Endometrium (tissue), 2 donors: ENCODE data around the gene PNPLA1.

Source experiments
- FAIRE-seq: peaks from 2 replicates; lab custom pipeline; 2012; peaks lifted over from hg19 to GRCh38; lab: Jason Lieb, UNC
- donor health status: control.
- donor health status: control.

The PNPLA1 gene, protein sequence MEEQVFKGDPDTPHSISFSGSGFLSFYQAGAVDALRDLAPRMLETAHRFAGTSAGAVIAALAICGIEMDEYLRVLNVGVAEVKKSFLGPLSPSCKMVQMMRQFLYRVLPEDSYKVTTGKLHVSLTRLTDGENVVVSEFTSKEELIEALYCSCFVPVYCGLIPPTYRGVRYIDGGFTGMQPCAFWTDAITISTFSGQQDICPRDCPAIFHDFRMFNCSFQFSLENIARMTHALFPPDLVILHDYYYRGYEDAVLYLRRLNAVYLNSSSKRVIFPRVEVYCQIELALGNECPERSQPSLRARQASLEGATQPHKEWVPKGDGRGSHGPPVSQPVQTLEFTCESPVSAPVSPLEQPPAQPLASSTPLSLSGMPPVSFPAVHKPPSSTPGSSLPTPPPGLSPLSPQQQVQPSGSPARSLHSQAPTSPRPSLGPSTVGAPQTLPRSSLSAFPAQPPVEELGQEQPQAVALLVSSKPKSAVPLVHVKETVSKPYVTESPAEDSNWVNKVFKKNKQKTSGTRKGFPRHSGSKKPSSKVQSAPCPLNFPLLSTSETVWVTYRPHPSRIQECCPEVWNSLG

DNA sequence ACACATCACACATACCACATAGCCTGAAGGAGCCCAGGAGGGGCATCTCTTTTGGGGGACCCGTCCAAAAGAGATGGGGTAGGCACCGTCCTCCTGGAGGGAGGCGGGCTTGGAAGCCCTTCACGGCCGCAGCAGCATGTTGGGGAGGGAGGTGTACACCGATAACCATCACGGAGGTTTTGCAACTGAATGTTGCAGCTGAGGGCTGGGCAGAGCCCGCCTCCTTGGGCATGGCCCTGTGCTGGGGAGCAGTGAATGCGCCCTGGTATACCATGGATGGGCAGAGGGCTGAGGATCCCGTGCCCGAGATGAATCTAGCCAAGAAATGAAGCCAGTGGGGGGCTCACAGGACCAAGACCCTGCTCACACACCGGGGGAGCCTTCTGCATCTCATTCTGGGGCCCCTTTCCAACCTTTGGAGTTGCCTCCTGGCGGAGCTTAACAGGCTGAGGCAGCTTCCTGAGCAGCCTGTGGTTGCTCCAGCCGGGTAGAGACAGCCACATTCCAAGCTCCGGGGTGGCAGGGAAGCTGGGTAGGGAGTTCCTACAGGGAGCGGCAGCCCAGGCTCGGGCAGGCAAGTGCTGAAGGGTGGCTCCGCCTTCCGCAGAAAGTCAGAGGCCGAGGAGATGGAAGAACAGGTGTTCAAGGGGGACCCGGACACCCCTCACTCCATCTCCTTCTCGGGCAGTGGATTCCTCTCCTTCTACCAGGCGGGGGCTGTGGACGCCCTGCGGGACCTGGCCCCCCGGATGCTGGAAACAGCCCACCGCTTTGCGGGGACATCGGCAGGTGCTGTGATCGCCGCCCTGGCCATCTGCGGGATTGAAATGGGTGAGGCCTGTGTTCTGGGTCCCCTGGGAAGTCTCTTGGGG lies at the start of gene PNPLA1:
TSS of gene PNPLA1 (plus strand) at position 227 of the 872 bp plus-strand sequence. CDS start at position 627, 400 bp downstream.
- FAIRE-seq: no peak

DNA sequence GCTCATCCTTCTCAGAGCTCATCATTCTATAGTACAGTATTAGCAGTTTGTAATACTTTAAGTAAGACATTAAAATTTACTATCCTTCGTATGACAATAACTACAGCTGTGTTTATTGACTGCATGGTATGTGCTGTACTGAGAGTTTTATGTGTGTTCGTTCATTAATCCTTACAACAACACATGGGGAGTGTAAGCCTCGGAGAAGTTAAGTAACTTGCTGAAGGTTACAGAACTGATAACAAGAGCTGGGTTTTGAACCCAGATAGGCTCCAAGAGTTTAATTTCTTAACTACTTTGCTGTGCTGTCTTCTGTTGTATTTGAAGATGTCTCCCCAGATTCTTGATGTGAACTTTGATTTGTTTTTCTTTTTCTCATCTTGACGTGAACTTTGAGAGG lies 49.6 kb upstream of the PNPLA1 start:
- no peak for FAIRE-seq

DNA sequence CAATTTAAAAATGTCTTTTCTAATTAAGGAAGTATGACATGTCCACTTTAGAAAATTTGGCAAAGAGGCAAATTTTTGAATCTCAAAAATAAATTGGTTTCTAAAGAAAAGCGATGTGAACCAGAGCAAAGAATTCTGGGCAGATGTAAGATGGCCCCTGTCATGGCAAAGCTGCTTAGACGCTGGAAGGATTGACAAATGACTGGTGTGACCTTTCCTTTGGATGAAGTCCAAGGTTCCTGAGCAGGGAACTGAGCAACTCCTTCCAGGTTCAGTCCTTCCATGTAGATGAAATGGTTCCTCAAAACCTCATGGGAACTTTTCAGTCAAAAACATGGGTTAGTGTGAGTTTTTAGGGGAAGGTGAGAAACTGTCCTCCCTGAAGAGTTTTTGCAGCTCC lies 48.2 kb upstream of the PNPLA1 start:
- no peak for FAIRE-seq

DNA sequence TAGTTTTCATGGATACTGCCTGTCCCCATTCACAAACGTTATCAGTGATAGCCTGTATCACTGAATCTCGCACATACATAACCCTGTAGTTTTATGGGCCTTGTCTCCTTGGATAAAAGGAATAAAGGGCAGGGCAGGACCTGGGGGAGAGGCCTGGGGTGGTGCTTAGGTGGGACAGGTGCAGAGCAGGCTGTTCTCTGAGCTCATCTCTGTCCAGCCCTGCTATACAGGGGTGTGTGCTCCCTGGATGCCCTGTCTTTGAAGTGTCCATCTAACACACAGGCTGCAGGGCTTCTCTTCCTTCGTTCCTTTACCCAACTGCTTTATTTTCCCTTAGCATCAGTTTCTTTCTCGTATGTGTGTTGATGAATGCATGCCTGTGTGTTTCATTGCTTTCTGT lies 46.9 kb upstream of the PNPLA1 start:
- no peak for FAIRE-seq

DNA sequence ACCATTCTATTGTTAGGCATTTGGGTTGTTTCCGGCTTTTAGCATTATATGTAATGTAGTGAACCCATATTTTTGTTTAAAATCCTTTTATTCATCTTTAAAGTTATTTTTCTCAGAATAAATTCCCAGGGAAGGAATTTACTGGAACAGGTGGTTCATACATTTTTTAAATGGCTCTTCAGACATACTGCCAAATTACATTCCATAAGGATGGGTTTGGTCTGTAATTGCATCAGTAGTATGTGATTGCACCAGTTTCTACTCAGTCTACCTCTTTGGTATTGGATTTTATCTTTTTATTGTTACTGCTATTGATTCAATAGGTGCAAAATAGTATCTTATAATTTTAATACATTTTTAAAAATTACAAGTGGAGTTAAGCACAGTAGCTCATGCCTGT lies 46.2 kb upstream of the PNPLA1 start:
- FAIRE-seq: no peak

DNA sequence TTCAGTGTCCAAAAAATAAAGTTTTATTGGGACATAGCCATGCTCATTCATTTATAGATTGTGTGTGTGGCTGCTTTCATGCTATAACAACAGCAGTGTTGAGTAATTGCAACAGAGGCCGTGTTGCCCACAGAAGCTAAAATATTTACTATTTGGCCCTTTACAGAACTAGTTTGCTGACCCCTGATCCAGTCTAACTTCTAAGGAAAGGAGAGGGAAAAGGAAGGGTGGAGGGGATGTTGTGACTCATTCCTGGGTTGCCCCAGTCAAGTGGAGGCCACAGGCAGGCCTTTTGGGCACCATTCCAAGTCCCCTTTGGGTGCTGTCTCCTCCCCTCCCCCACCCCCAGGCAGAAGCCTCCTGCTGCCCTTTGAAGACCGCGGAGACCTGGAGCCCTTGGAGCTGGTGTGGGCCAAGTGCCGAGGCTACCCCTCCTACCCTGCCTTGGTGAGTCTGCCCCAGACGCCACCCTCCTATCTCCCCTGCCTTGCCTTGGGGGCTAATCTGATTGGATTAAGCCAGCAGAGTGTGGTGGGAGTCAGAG lies 44.9 kb upstream of the PNPLA1 start:
- FAIRE-seq: no peak

DNA sequence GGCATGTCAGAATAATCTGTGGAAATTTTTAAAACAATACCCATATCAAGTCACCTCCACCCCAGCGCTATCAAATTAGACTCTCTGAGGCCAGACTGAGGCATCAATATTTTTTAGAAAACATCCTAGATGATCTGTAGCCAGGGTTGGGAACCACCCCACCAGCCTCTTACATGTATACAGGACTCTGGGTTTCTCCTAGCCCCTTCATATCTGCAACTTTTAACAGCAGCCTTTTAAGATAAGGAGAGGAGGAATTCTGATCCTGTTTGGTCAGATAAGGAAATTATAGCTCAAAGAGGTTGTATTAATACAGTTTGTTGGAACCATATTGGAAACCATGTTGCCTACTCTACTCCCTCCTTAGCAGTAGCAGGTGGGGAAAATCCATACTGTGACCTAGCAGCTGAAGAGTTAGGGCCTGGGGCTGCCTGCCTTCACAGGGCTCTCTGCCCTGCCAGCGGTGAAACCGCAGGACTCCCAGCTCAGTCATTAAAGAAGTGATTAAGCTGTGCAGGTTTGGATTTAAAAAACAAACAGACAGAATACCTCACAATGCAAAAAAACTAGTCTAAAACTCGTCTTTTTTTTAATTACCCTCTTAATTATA lies 43.3 kb upstream of the PNPLA1 start:
- no peak for FAIRE-seq

DNA sequence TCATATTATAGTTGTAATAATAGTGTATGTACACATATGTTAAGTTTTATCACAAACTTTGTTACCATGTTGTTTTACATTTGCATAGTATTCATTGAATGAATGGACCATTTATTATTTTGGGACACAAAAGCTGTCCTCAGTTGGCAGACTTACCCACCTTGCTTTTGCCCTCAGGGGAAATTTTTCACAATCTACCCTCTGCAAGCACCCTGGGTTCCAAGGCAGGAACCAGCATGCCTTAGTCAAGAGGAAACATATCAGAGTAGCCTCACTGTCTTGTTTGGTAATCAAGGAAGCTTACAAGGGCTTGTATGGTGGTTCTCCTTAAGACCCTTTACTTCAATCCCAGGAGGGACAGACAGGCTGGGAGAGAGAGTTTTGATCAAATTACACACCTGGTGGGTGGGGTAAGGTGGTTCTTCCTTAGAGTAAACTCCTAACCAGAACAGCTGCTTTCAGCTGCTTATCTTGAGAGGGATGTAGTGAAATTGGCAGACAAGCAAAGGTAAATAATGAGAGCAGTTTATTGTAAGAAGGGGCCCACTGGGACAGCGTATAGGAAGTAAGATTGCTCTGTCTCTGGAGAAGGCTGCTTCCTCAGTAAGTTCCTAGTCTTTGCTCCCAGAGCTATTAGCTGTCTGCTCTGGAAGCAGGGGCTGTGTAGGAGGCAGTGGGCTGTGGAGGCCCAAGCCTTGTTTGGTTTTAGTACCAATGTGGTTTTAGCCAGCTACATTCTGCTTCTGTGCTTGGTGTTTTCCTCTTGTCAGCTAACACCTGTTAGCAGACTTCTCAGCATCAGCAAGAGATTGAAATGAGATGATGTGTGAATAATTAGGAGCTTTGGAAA lies 42.3 kb upstream of the PNPLA1 start:
- FAIRE-seq: no peak

DNA sequence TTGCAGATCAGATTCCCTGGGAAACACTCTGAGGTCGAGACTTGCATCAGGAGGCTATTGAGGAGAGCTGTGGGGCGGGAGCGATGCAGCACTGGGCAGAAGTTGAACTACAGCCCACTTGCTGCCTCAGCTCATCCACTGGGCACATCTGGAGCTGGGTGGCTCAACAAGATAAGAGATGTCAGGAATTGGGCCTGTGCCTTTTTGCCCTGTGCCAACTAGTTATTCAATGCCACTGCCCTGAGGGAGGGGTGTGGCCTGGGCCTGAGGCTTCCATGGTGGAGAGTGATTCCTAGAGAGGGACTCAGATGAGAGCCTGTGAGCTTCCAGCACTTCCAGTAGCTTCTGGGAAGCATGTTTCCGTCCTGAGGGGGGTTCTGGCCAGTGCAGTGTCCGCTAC lies 40.6 kb upstream of the PNPLA1 start:
- FAIRE-seq: no peak

DNA sequence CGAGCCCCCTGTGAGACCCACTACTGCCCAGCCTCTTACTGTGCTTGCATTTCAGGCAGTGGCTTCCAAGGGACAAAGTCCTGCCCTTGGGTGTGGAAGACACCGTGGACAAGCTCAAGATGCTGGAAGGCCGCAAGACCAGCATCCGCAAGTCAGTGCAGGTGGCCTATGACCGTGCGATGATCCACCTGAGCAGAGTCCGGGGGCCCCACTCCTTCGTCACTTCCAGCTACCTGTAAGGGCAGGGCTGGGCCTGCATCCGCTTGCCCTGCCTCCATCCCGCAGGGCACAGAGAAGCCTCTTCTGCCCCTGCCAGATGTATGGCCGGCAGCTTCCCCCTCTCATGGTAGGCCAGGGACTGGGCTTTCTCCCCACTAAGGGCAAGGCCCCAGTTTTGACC lies 39.5 kb upstream of the PNPLA1 start:
- FAIRE-seq: no peak

DNA sequence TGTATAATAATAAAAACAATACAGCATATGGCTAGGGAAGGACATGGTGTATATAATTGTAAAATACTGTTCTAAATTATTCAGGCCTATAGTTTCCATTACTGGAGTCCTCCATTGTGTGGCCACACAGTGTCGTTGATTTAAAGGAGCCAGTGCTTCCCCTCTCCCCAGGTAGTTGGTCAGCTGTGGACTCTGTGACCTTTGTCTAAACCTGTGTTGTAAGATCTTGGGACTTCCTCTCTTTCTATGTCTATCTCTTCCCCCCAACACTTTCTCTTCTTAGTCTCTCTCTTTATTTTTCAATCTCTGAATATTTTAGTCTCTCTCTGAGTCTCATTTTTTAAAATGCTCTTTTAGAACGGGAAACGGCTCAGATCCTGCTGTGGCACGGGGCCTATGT lies 37.7 kb upstream of the PNPLA1 start:
- no peak for FAIRE-seq

DNA sequence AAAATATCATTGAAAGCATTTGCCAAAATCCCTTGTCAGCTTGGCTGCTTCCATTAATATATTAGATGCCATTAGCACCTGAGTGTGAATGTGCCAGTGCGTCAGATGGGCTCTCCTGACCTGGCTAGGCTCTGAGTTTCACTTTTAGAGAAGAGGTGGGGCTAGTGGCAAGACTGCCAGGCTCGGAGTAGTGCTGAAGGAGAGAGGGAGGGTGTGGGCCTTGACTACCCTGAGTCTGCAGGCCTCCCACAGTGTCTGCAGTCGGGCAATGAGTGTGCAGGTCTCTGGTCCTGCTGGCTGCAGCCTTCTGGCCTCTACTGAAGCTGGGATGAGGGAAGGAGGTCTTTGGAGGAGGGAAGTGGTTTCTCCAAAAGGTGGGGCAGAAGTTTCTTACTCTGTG lies 34.6 kb upstream of the PNPLA1 start:
- FAIRE-seq: no peak

DNA sequence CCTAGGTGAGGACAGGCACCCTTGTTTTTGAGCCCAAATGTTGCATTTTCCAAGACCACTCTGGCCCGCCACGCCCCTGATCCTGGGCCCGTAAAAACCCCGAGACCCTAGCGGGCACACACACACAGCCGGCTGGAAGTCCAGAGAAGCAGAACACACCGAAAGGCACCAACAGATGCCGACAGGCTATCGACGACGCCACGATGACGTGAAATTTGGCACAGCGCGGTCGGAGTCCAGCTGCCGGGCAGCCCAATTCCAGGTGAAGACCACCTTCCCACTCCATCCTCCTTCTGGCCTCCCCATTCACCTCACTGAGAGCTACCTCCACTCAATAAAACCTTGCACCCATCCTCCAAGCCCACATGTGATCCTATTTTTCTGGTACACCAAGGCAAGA lies 34.0 kb upstream of the PNPLA1 start:
- FAIRE-seq: no peak

DNA sequence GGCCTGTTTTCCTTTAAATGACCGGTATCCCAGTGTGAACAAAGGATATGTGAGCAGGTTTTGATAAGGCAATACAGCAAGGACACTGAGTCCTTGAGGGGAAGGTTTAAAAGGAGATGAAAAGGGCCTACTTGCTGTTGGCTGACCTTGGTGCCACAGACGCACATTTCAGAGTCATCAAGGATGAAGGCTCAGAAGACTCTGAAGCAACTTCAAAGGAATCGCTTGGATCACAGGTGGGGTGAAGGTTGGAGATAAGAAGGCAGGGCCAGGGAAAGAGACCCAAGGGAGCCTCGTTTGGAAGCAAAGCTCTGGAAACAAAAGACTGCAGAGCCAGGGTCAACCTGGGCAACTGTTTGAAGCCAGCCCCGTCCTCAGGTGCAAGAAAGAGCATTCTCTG lies 30.1 kb upstream of the PNPLA1 start:
- no peak for FAIRE-seq

DNA sequence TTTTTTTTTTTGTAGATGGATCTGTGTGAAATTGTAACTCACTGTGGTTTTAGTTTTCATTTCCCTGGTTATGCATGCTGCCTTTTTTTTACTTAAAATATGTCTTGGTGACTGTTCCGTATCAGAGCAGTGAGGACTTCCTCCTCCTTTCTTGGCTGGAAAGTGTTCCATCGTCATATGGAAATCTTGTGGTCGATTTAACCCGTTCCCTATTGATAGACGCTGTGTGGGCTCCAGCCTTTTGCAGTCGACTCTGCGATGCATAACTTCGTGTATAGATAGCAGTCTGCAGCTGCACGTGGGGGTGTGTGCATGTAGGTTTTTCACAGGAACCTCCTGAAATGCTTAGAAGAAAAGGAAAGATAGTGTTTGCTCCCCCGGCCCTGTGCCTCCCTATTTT lies 28.1 kb upstream of the PNPLA1 start:
- FAIRE-seq: no peak

DNA sequence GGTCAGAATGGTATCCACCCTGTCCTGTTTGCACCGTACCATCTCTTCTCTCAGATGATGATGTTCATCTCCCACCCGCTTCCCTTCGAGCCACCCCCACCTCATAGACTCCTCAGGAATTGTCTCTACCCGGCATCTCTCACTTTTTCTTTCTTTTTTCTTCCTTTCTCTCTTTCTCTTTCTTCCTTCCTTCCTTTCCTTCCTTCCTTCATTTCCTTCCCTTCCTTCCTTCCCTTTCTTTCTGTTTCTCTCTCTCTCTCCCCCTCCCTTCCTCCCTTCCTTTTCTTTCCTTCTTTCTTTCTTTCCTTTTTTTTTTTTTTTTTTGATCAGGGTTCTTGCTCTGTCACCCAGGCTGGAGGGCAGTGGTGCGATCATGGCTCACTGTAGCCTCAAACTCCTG lies 27.7 kb upstream of the PNPLA1 start:
- no peak for FAIRE-seq

DNA sequence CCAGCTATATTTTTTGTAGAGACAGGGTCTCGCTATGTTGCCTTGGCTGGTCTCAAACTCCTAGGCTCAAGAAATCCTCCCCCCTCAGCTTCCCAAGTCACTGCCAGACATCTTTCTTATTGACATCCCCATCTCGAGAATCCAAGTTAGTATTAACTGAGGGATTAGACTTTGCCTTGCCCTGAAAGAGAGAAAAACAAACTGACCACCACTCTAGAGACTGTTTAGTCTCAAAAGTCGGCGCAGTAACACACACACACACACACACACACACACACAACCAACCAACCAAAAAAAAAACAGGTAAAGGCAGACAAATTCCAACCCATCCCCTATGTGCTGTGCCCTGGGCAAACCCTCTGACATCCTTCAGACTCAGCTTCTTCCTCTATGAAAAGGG lies 27.2 kb upstream of the PNPLA1 start:
- FAIRE-seq: no peak

DNA sequence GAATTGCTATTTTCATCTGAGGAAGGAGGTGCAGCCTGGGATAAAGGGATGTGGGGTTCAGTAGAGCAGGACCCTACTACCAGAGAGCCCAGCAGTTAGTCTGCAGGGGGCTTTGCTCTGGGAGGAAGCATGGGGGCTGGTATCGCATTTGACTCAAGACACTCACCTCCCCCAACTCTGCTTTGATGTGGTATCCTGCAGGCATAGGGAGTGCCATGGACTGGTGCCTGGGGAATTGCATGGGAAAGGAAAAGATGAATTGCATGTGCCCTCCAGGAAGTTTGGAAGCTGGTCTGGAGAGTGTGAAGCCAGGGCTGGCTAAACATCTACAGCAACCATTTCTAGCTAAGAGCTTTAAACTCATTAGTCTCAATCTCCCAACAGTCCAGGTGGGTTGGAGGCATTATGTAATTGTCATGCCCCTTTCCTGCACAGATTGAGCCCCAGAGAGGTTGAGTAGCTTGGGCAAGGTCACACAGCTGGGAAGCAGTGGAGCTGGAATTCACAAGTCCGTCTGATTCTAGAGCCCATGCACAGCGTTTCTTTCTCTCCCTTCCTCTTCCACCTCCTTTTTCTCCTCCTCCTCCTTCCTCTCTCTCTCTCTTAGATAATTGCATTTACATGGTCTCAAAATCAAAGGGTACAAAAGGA lies 26.2 kb upstream of the PNPLA1 start:
- FAIRE-seq: no peak

DNA sequence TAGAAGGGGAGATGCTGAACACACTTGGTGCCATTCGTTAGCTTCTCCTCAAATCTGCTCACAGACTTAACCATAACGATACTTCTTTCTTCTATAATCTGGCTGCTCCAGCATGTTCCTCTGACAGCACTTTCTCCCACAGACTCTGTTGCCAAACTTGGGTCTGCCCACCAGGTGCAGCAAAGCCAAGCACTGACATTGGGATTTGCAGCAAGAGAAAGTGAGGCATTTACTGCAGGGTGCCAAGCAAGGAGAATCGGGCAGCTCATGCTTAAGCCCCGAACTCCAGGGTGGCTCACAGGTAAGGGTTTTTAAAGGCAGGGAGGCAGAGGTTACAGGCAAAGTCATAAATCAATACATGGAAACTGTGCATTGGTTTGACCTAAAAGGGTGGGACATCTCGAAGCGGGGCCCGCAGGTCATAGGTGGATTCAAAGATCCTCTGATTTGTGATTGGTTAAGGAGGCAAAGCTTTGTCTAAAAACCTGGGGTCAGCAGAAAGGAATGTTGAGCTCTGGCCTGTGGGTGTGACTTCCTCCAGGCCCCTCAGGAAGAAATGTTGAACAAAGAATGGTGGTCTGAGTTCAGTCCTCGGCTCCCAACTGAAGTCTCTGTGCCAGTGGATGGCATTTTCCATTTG lies 25.1 kb upstream of the PNPLA1 start:
- no peak for FAIRE-seq

DNA sequence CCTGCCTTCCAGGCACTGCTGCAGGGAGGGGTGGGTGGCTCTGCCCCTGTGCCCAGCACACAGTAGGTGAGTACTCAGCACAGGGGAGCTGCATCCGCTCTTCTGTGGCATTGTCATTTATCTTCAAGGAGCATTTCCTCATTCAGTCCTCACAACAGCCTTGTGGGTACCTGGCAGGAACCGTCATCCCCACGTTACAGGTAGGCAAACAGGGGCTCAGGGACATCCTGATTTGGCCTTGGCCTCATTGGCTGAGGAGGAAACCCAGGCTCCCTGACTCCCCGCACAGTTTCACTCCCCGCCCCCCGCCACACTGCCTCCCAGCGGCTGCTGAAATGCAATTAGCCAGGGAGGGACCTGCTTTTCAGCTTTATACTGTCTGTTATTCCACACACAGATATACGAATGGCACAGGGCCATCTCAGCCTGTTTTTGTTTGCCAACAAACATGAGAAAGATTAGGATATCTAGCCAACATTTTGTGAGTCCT lies 24.2 kb upstream of the PNPLA1 start:
- no peak for FAIRE-seq
